GM23338 (cell line): ENCODE measurements around the gene ZNF300.

Experiments
- CREB1 ChIP-seq: fragments of 250-450 bp; sonication (Bioruptor Pico); IDR thresholded peaks from 2 replicates; pipeline ENCODE4 v1.5.0; 2020; ENCODE audit warnings: low read depth, mild to moderate bottlenecking, moderate library complexity
- EZH2 ChIP-seq: fragments of 200-600 bp; sonication (generic); IDR thresholded peaks from one replicate; pipeline ENCODE4 v1.8.0; 2017; ENCODE audit warnings: antibody characterized with exemption, mild to moderate bottlenecking, low read depth; ENCODE audit not compliant: unreplicated experiment
- EZH2phosphoT487 ChIP-seq: fragments of 200-600 bp; sonication (generic); IDR thresholded peaks from one replicate; pipeline ENCODE4 v1.8.1; 2018; ENCODE audit warnings: antibody characterized with exemption; ENCODE audit not compliant: unreplicated experiment
- JUNB ChIP-seq: IDR thresholded peaks from one replicate; pipeline ENCODE4 v1.6.1; 2016; ENCODE audit warnings: antibody characterized with exemption; ENCODE audit not compliant: unreplicated experiment
- NANOG ChIP-seq: IDR thresholded peaks from 2 replicates; pipeline ENCODE4 v1.6.1; 2016; ENCODE audit warnings: antibody characterized with exemption, borderline replicate concordance
- POLR2AphosphoS5 ChIP-seq: IDR thresholded peaks from 2 replicates; pipeline ENCODE4 v1.6.1; 2016; ENCODE audit warnings: antibody characterized with exemption, low read depth
- STAT1 ChIP-seq: IDR thresholded peaks from one replicate; pipeline ENCODE4 v1.6.1; 2016; ENCODE audit warnings: antibody characterized with exemption; ENCODE audit not compliant: unreplicated experiment
- ZNF114 ChIP-seq: fragments of 250-450 bp; sonication (Bioruptor Pico); IDR thresholded peaks from 2 replicates; pipeline ENCODE4 v1.5.0; 2020; ENCODE audit warnings: mild to moderate bottlenecking, moderate library complexity
- ZNF331 ChIP-seq: fragments of 250-450 bp; sonication (Bioruptor Pico); IDR thresholded peaks from 2 replicates; pipeline ENCODE4 v1.5.0; 2020; ENCODE audit warnings: low read depth, mild to moderate bottlenecking, moderate library complexity
- TF ChIP-seq, protein P1 (sequence below), 2 experiments: fragments of 200-600 bp in 1 of 2; sonication (generic) in 1 of 2; conservative IDR thresholded peaks; 2 replicates each; pipeline versions ENCODE4 v1.5.1 to v1.6.1; 2016 to 2017; ENCODE audit warnings: antibody characterized with exemption in 2 of 2, low read depth in 2 of 2, mild to moderate bottlenecking in 2 of 2, moderate library complexity in 1 of 2
- TF ChIP-seq, protein P2 (sequence below): IDR thresholded peaks from one replicate; pipeline ENCODE4 v1.6.1; 2018; ENCODE audit warnings: antibody characterized with exemption; ENCODE audit not compliant: unreplicated experiment
- TF ChIP-seq, protein P3 (sequence below): IDR thresholded peaks from 2 replicates; pipeline ENCODE4 v1.6.1; 2016; ENCODE audit warnings: antibody characterized with exemption
- TF ChIP-seq, protein P4 (sequence below): fragments of 250-450 bp; sonication (Bioruptor Pico); IDR thresholded peaks from 2 replicates; pipeline ENCODE4 v1.5.0; 2020; ENCODE audit warnings: mild to moderate bottlenecking, moderate library complexity

DNA sequence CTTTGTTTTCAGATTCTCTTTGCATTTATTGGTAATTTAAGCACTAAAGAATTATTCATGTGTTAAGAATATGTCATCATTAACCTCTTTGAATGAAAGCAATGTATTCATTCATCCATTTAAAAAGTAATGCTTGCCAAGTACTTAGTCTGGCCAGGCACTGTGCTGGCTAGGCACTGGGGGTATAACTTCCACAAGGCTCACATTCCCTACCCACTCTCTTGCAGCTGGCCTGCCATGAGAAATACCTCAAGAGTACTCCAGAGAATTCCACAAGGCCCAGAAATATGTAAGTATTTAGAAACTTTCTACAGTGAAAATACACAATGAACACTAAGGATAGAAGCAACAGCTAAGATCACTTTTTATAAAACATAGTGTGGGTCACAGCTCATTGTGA lies 25.4 kb downstream of the ZNF300 start:
- TF ChIP-seq, protein P1, sequence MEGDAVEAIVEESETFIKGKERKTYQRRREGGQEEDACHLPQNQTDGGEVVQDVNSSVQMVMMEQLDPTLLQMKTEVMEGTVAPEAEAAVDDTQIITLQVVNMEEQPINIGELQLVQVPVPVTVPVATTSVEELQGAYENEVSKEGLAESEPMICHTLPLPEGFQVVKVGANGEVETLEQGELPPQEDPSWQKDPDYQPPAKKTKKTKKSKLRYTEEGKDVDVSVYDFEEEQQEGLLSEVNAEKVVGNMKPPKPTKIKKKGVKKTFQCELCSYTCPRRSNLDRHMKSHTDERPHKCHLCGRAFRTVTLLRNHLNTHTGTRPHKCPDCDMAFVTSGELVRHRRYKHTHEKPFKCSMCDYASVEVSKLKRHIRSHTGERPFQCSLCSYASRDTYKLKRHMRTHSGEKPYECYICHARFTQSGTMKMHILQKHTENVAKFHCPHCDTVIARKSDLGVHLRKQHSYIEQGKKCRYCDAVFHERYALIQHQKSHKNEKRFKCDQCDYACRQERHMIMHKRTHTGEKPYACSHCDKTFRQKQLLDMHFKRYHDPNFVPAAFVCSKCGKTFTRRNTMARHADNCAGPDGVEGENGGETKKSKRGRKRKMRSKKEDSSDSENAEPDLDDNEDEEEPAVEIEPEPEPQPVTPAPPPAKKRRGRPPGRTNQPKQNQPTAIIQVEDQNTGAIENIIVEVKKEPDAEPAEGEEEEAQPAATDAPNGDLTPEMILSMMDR (conservative IDR thresholded peaks at IDR 0.05; ENCODE audit: low read depth in 2 of 2): no peak
- TF ChIP-seq CREB1 (no peak), POLR2AphosphoS5 (no peak), EZH2 (no peak), JUNB (no peak), ZNF331 (CRISPR knock-in tag) (no peak), STAT1 (no peak), EZH2phosphoT487 (no peak), ZNF114 (no peak), NANOG (no peak)
- TF ChIP-seq, protein P2, sequence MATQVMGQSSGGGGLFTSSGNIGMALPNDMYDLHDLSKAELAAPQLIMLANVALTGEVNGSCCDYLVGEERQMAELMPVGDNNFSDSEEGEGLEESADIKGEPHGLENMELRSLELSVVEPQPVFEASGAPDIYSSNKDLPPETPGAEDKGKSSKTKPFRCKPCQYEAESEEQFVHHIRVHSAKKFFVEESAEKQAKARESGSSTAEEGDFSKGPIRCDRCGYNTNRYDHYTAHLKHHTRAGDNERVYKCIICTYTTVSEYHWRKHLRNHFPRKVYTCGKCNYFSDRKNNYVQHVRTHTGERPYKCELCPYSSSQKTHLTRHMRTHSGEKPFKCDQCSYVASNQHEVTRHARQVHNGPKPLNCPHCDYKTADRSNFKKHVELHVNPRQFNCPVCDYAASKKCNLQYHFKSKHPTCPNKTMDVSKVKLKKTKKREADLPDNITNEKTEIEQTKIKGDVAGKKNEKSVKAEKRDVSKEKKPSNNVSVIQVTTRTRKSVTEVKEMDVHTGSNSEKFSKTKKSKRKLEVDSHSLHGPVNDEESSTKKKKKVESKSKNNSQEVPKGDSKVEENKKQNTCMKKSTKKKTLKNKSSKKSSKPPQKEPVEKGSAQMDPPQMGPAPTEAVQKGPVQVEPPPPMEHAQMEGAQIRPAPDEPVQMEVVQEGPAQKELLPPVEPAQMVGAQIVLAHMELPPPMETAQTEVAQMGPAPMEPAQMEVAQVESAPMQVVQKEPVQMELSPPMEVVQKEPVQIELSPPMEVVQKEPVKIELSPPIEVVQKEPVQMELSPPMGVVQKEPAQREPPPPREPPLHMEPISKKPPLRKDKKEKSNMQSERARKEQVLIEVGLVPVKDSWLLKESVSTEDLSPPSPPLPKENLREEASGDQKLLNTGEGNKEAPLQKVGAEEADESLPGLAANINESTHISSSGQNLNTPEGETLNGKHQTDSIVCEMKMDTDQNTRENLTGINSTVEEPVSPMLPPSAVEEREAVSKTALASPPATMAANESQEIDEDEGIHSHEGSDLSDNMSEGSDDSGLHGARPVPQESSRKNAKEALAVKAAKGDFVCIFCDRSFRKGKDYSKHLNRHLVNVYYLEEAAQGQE: no peak
- TF ChIP-seq, protein P3, sequence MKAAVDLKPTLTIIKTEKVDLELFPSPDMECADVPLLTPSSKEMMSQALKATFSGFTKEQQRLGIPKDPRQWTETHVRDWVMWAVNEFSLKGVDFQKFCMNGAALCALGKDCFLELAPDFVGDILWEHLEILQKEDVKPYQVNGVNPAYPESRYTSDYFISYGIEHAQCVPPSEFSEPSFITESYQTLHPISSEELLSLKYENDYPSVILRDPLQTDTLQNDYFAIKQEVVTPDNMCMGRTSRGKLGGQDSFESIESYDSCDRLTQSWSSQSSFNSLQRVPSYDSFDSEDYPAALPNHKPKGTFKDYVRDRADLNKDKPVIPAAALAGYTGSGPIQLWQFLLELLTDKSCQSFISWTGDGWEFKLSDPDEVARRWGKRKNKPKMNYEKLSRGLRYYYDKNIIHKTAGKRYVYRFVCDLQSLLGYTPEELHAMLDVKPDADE: no peak
- TF ChIP-seq, protein P4, sequence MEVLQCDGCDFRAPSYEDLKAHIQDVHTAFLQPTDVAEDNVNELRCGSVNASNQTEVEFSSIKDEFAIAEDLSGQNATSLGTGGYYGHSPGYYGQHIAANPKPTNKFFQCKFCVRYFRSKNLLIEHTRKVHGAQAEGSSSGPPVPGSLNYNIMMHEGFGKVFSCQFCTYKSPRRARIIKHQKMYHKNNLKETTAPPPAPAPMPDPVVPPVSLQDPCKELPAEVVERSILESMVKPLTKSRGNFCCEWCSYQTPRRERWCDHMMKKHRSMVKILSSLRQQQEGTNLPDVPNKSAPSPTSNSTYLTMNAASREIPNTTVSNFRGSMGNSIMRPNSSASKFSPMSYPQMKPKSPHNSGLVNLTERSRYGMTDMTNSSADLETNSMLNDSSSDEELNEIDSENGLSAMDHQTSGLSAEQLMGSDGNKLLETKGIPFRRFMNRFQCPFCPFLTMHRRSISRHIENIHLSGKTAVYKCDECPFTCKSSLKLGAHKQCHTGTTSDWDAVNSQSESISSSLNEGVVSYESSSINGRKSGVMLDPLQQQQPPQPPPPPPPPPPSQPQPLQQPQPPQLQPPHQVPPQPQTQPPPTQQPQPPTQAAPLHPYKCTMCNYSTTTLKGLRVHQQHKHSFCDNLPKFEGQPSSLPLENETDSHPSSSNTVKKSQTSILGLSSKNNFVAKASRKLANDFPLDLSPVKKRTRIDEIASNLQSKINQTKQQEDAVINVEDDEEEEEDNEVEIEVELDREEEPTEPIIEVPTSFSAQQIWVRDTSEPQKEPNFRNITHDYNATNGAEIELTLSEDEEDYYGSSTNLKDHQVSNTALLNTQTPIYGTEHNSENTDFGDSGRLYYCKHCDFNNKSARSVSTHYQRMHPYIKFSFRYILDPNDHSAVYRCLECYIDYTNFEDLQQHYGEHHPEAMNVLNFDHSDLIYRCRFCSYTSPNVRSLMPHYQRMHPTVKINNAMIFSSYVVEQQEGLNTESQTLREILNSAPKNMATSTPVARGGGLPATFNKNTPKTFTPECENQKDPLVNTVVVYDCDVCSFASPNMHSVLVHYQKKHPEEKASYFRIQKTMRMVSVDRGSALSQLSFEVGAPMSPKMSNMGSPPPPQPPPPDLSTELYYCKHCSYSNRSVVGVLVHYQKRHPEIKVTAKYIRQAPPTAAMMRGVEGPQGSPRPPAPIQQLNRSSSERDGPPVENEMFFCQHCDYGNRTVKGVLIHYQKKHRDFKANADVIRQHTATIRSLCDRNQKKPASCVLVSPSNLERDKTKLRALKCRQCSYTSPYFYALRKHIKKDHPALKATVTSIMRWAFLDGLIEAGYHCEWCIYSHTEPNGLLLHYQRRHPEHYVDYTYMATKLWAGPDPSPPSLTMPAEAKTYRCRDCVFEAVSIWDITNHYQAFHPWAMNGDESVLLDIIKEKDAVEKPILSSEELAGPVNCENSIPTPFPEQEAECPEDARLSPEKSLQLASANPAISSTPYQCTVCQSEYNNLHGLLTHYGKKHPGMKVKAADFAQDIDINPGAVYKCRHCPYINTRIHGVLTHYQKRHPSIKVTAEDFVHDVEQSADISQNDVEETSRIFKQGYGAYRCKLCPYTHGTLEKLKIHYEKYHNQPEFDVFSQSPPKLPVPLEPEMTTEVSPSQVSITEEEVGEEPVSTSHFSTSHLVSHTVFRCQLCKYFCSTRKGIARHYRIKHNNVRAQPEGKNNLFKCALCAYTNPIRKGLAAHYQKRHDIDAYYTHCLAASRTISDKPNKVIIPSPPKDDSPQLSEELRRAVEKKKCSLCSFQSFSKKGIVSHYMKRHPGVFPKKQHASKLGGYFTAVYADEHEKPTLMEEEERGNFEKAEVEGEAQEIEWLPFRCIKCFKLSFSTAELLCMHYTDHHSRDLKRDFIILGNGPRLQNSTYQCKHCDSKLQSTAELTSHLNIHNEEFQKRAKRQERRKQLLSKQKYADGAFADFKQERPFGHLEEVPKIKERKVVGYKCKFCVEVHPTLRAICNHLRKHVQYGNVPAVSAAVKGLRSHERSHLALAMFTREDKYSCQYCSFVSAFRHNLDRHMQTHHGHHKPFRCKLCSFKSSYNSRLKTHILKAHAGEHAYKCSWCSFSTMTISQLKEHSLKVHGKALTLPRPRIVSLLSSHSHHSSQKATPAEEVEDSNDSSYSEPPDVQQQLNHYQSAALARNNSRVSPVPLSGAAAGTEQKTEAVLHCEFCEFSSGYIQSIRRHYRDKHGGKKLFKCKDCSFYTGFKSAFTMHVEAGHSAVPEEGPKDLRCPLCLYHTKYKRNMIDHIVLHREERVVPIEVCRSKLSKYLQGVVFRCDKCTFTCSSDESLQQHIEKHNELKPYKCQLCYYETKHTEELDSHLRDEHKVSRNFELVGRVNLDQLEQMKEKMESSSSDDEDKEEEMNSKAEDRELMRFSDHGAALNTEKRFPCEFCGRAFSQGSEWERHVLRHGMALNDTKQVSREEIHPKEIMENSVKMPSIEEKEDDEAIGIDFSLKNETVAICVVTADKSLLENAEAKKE (CRISPR knock-in tag): no peak
